A549 (cell line): ENCODE measurements around the gene GOLM1. TPM values are rescaled to one million over a fixed set of nuclear protein-coding genes. Genes with fewer than 3 reads are reported as not detected.

Source experiments
- ATAC-seq, 2 experiments: fragments of 200-7000 bp in 1 of 2; fragments of >200 bp in 1 of 2; cut with Nextera tagmentation in 1 of 2; cut with Tn5 transposase in 1 of 2; 3 replicates each; pipeline versions ENCODE4 v1.8.0 to v1.9.1; 2018 to 2020; ENCODE audit warnings: mild to moderate bottlenecking in 1 of 2, moderate library complexity in 1 of 2
- CTCF ChIA-PET: fragments of 300-600 bp; sonication (Branson Sonifier 250); formaldehyde crosslinking; extraction: SDS; loops from one replicate; lab custom pipeline; 2021; ENCODE audit warnings: antibody characterized with exemption, inconsistent platforms; lab: Yijun Ruan, JAX
- POLR2A ChIA-PET: fragments of 350-600 bp; formaldehyde crosslinking; extraction: SDS; loops from one replicate; lab custom pipeline; 2021; ENCODE audit warnings: antibody characterized with exemption, inconsistent platforms; lab: Yijun Ruan, JAX
- DNase-seq, 2 experiments: peaks; one replicate each; pipeline versions ENCODE4 v3.0.0 to v3.0.0-alpha.2; 2011 to 2016; ENCODE audit warnings: low read depth in 1 of 2, low spot score in 1 of 2
- FAIRE-seq: peaks from 2 replicates; lab custom pipeline; 2011; peaks lifted over from hg19 to GRCh38; lab: Jason Lieb, UNC
- H3K27ac ChIP-seq, 2 experiments: fragments of >200 bp; sonication (Bioruptor Twin); formaldehyde crosslinking; 3 replicates each; pipeline ENCODE4 v1.5.1; 2016 to 2017
- H3K4me1 ChIP-seq: fragments of >200 bp; sonication (Bioruptor Twin); formaldehyde crosslinking; 3 replicates; pipeline ENCODE4 v1.6.1; 2016
- H3K4me2 ChIP-seq: fragments of >200 bp; sonication (Bioruptor Twin); formaldehyde crosslinking; 3 replicates; pipeline ENCODE4 v1.6.1; 2016
- H3K4me3 ChIP-seq: fragments of >200 bp; sonication (Bioruptor Twin); formaldehyde crosslinking; 3 replicates; pipeline ENCODE4 v1.5.1; 2016
- H3K9me3 ChIP-seq: fragments of >200 bp; sonication (Bioruptor Twin); formaldehyde crosslinking; 3 replicates; pipeline ENCODE4 v1.6.1; 2016
- CBX2 ChIP-seq: fragments of 200-600 bp; sonication (generic); IDR thresholded peaks from 2 replicates; pipeline ENCODE4 v1.6.1; 2016; ENCODE audit warnings: low read depth, mild to moderate bottlenecking, borderline replicate concordance
- EHF ChIP-seq: fragments of 250-450 bp; sonication (Bioruptor Pico); IDR thresholded peaks from 2 replicates; pipeline ENCODE4 v1.5.0; 2020; ENCODE audit warnings: mild to moderate bottlenecking
- EP300 ChIP-seq, 2 experiments: fragments of >200 bp; sonication (Bioruptor Twin); formaldehyde crosslinking; IDR thresholded peaks; 2 replicates in 1 of 2; 3 replicates in 1 of 2; pipeline ENCODE4 v1.6.1; 2016 to 2017
- HEYL ChIP-seq: fragments of 250-450 bp; sonication (Bioruptor Pico); IDR thresholded peaks from 2 replicates; pipeline ENCODE4 v1.8.0; 2021; ENCODE audit warnings: mild to moderate bottlenecking, moderate library complexity
- HOXA7 ChIP-seq: fragments of 250-450 bp; sonication (Bioruptor Pico); IDR thresholded peaks from 2 replicates; pipeline ENCODE4 v1.5.0; 2020; ENCODE audit warnings: mild to moderate bottlenecking, moderate library complexity
- HOXB5 ChIP-seq: fragments of 250-450 bp; sonication (Bioruptor Pico); IDR thresholded peaks from 2 replicates; pipeline ENCODE4 v1.5.0; 2020; ENCODE audit warnings: mild to moderate bottlenecking, moderate library complexity
- JUNB ChIP-seq: fragments of >200 bp; sonication (Bioruptor Twin); formaldehyde crosslinking; IDR thresholded peaks from 2 replicates; pipeline ENCODE4 v1.6.1; 2016
- KDM1A ChIP-seq: fragments of 200-600 bp; sonication (generic); IDR thresholded peaks from 2 replicates; pipeline ENCODE4 v1.6.1; 2016; ENCODE audit warnings: low read depth, mild to moderate bottlenecking
- MAFK ChIP-seq: fragments of 450-650 bp; IDR thresholded peaks from 2 replicates; pipeline ENCODE4 v1.6.1; 2014; ENCODE audit not compliant: partially characterized antibody
- PHF8 ChIP-seq: fragments of 200-600 bp; sonication (generic); IDR thresholded peaks from 2 replicates; pipeline ENCODE4 v1.6.1; 2016; ENCODE audit warnings: low read depth, mild to moderate bottlenecking, antibody characterized with exemption, moderate library complexity, borderline replicate concordance
- POLR2AphosphoS2 ChIP-seq: conservative IDR thresholded peaks from 2 replicates; pipeline ENCODE4 v1.6.1; 2012; ENCODE audit warnings: low read length, improper control_type of control experiment, inconsistent platforms
- RCOR1 ChIP-seq: fragments of 150-350 bp; IDR thresholded peaks from 2 replicates; pipeline ENCODE4 v1.6.1; 2014; ENCODE audit warnings: antibody characterized with exemption, low read length, low read depth
- REST ChIP-seq: fragments of 200-600 bp; sonication (generic); IDR thresholded peaks from 2 replicates; pipeline ENCODE4 v1.6.1; 2016; ENCODE audit warnings: antibody characterized with exemption, mild to moderate bottlenecking, moderate library complexity
- RNF2 ChIP-seq: fragments of 200-600 bp; sonication (generic); IDR thresholded peaks from 2 replicates; pipeline ENCODE4 v1.6.1; 2016; ENCODE audit warnings: low read depth, mild to moderate bottlenecking, antibody characterized with exemption, moderate library complexity, borderline replicate concordance
- TP53 ChIP-seq: fragments of 250-450 bp; sonication (Bioruptor Pico); IDR thresholded peaks from 2 replicates; pipeline ENCODE4 v1.5.0; 2021; ENCODE audit warnings: mild to moderate bottlenecking, moderate library complexity
- USF2 ChIP-seq: fragments of 450-650 bp; IDR thresholded peaks from 2 replicates; pipeline ENCODE4 v1.6.1; 2014; ENCODE audit warnings: antibody characterized with exemption
- ZFP36 ChIP-seq: fragments of 450-650 bp; IDR thresholded peaks from 2 replicates; pipeline ENCODE4 v1.6.1; 2014; ENCODE audit warnings: borderline replicate concordance; ENCODE audit not compliant: partially characterized antibody
- ZNF302 ChIP-seq: fragments of 250-450 bp; sonication (Bioruptor Pico); IDR thresholded peaks from 2 replicates; pipeline ENCODE4 v1.9.0; 2021; ENCODE audit warnings: inconsistent platforms, mild to moderate bottlenecking, moderate library complexity
- ZSCAN20 ChIP-seq: fragments of 250-450 bp; sonication (Bioruptor Pico); IDR thresholded peaks from 2 replicates; pipeline ENCODE4 v1.8.0; 2022; ENCODE audit warnings: mild to moderate bottlenecking, moderate library complexity
- WGBS: methylation state at CpG from one replicate; pipeline ENCODE4 v1.1.6; 2017; ENCODE audit errors: missing lambda C conversion rate; 5-methylcytosine and 5-hydroxymethylcytosine counted together
- polyA plus RNA-seq, 4 experiments: library from polyadenylated mRNA; depleted of rRNA in 3 of 4; stranded (reverse); fragments of >200 nt; fragmentation: RNase III in 1 of 4; extraction: RNeasy Plus Mini Kit Qiagen cat#74134 plus additional on column Dnase treatment in 1 of 4; gene quantifications; 2 replicates in 3 of 4; 3 replicates in 1 of 4; pipeline ENCODE4 v1.2.3, GENCODE V29; 2011 to 2017
- TF ChIP-seq, protein P1 (sequence below): fragments of 250-450 bp; sonication (Bioruptor Pico); IDR thresholded peaks from 2 replicates; pipeline ENCODE4 v1.5.0; 2020; ENCODE audit warnings: low read depth, mild to moderate bottlenecking, moderate library complexity

GOLM1 gene
- polyA plus RNA-seq, 2 of the 4 experiments (the other 2 are of a cell fraction), result 136 to 145 TPM

DNA sequence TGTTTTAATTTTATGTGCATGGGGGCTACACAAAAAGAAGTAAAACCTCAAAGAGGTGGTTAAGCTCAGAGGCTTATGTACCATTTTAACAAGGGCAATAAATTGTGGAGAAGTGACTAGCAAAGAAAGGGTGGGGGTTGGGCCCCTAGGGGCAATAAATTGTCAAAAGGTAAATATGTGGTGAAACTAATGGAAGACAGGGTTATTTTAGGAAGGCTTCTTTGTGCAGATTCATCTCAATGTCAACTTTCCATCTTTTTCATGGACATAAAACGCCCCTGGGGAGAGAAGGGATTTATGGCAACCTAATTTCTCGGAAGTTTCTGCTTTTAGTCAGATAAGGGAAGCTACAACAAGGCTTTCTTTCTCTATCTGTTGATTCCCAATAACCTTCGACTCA, 42.5 kb upstream of the GOLM1 start:
- Histone ChIP-seq H3K4me1 (peaks cover 12% of the 10 kb centered on the region), H3K9me3 (no peaks in the 10 kb centered on the region), H3K4me2 (no peak overlapping the region), H3K27ac (no peak overlapping the region), H3K4me3 (no peak overlapping the region)
- TF ChIP-seq CBX2, result no peak
- TF ChIP-seq ZFP36, result no peak
- TF ChIP-seq EHF (CRISPR knock-in tag), result no peak
- TF ChIP-seq MAFK, result no peak
- no peak for TF ChIP-seq REST
- no peak for TF ChIP-seq USF2
- no peak for TF ChIP-seq RCOR1
- no peak for TF ChIP-seq ZNF302 (CRISPR knock-in tag)
- TF ChIP-seq HOXB5, result no peak
- TF ChIP-seq, protein P1, sequence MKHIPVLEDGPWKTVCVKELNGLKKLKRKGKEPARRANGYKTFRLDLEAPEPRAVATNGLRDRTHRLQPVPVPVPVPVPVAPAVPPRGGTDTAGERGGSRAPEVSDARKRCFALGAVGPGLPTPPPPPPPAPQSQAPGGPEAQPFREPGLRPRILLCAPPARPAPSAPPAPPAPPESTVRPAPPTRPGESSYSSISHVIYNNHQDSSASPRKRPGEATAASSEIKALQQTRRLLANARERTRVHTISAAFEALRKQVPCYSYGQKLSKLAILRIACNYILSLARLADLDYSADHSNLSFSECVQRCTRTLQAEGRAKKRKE (CRISPR knock-in tag), result no peak
- TF ChIP-seq RNF2, result no peak
- TF ChIP-seq TP53 (CRISPR knock-in tag), result no peak
- FAIRE-seq (no peak), ATAC-seq (no peak), DNase-seq (no peak)
- CTCF ChIA-PET, result interaction anchor here (1.1 kb wide), 1 partner anchor 27 kb away, joined by 3 read pairs; no protein-coding TSS in a partner anchor
- POLR2A ChIA-PET, result interaction anchor here (1.0 kb wide), 1 partner anchor 42 kb away, joined by 3 read pairs; no protein-coding TSS in a partner anchor
- 82% methylated on average over 3 of the region's 3 CpGs for WGBS

GRCh38 chr9:86135371-86135770, 36.0 kb upstream of the GOLM1 start:
- H3K4me2 ChIP-seq, result no peak overlapping the region
- H3K27ac ChIP-seq, result no peak overlapping the region
- no peaks in the 10 kb centered on the region for H3K9me3 ChIP-seq
- no peak overlapping the region for H3K4me3 ChIP-seq
- ChIA-PET POLR2A (interaction anchor here (1.0 to 1.5 kb wide), 2 partner anchors 8 to 36 kb away, joined by 3 to 4 read pairs; partner anchors contain the start of gene GOLM1), CTCF (interaction anchor here (1.0 kb wide), 1 partner anchor 10 kb away, joined by 4 read pairs; no protein-coding TSS in a partner anchor)
- TF ChIP-seq HOXA7 (CRISPR knock-in tag) (no peak), TP53 (CRISPR knock-in tag) (no peak), ZNF302 (CRISPR knock-in tag) (no peak), EP300 (IDR thresholded peaks at IDR 0.05) (no peak), POLR2AphosphoS2 (no peak), HEYL (CRISPR knock-in tag) (no peak), KDM1A (no peak), PHF8 (no peak), ZSCAN20 (CRISPR knock-in tag) (no peak), JUNB (no peak)
- H3K4me1 ChIP-seq, result no peaks in the 10 kb centered on the region
- 90% methylated on average over 5 of the region's 5 CpGs for WGBS
- no peak for DNase-seq
- FAIRE-seq, result no peak
- ATAC-seq, result no peak
